Colonic mucosa (tissue), 4 donors: ENCODE results near the gene HNRNPAB. TPM values are rescaled to one million over a fixed set of nuclear protein-coding genes. Genes with fewer than 3 reads are reported as not detected.
A peak's percentile ranks its signal among the peaks of the same experiment; 100 is the strongest.

Source experiments
- DNase-seq: peaks from one replicate; pipeline ENCODE4 v3.0.0-alpha.2; 2020
- H3K27ac ChIP-seq: fragments of 200-600 bp; one replicate; pipeline ENCODE4 v1.8.0; 2021
- H3K27me3 ChIP-seq: fragments of 200-600 bp; one replicate; pipeline ENCODE4 v1.8.0; 2021
- H3K36me3 ChIP-seq: fragments of 200-600 bp; one replicate; pipeline ENCODE4 v1.8.0; 2021
- H3K4me1 ChIP-seq: fragments of 200-600 bp; one replicate; pipeline ENCODE4 v1.8.0; 2021; ENCODE audit warnings: mild to moderate bottlenecking
- H3K4me3 ChIP-seq: fragments of 200-600 bp; one replicate; pipeline ENCODE4 v1.8.0; 2021
- H3K9ac ChIP-seq, 2 donors: one replicate each; pipeline ENCODE4 v1.7.0; 2013; ENCODE audit warnings: control low read depth in 2 of 2, low read depth in 2 of 2, low read length in 2 of 2
- H3K9me3 ChIP-seq: fragments of 200-600 bp; one replicate; pipeline ENCODE4 v1.8.0; 2021
- CTCF ChIP-seq: fragments of 200-600 bp; IDR thresholded peaks from one replicate; pipeline ENCODE4 v1.8.0; 2022; ENCODE audit warnings: antibody characterized with exemption, mild to moderate bottlenecking
- intact Hi-C: fragments of 100-400 bp; cut with DNase I; formaldehyde crosslinking; loops from one replicate; pipeline ENCODE4 v1.14.1; 2022
- total RNA-seq, 2 donors: library from RNA; stranded (reverse); fragmentation: NEBNext Ultra II Directional in 1 of 2; extraction: Animal tissue kit (Norgen Biotek cat#: 25700) in 1 of 2; gene quantifications; one replicate each; pipeline ENCODE4 v1.2.1, GENCODE V29; 2021
- donor health status: healthy.
- donor health status: DM: no; HTN: no; CAD: no.
- donor health status: DM: no; HTN: no; CAD: no.

The HNRNPAB gene
- total RNA-seq, 2 donors from 2014 or later, result 286 to 385 TPM

GRCh38 chr5:178213003-178213461 is 8.7 kb downstream of the HNRNPAB start:
- H3K9me3 ChIP-seq, result no peaks in the 10 kb centered on the region
- H3K27ac ChIP-seq, result peak overlapping the region; percentile 90
- H3K36me3 ChIP-seq, result peaks cover 17% of the 10 kb centered on the region
- no peak for DNase-seq
- peak overlapping the region; percentile 19 to 80 for H3K9ac ChIP-seq
- intact Hi-C loops, result no loop called here
- peaks cover 34% of the 10 kb centered on the region for H3K4me1 ChIP-seq
- no peak overlapping the region for H3K4me3 ChIP-seq
- H3K27me3 ChIP-seq, result no peaks in the 10 kb centered on the region
- TF ChIP-seq CTCF, result no peak

GRCh38 chr5:178213748-178214151 is 9.4 kb downstream of the HNRNPAB start:
- no peak overlapping the region for H3K4me3 ChIP-seq
- peak; percentile 76 for DNase-seq
- H3K4me1 ChIP-seq, result peaks cover 34% of the 10 kb centered on the region
- peak overlapping the region in 1 of 2 donors; percentile 80 for H3K9ac ChIP-seq
- H3K9me3 ChIP-seq, result no peaks in the 10 kb centered on the region
- no peak for TF ChIP-seq CTCF
- peak overlapping the region; percentile 90 for H3K27ac ChIP-seq
- peaks cover 17% of the 10 kb centered on the region for H3K36me3 ChIP-seq
- intact Hi-C loops, result no loop called here
- H3K27me3 ChIP-seq, result no peaks in the 10 kb centered on the region

GRCh38 chr5:178214160-178214803 is 9.9 kb downstream of the HNRNPAB start:
- Histone ChIP-seq H3K9me3 (no peaks in the 10 kb centered on the region), H3K4me1 (peaks cover 29% of the 10 kb centered on the region), H3K27ac (peak overlapping the region; percentile 90), H3K4me3 (no peak overlapping the region), H3K27me3 (no peaks in the 10 kb centered on the region), H3K9ac (peak overlapping the region; percentile 47 to 80), H3K36me3 (peaks cover 17% of the 10 kb centered on the region)
- TF ChIP-seq CTCF, result no peak
- no peak for DNase-seq
- intact Hi-C loops, result no loop called here

- Histone ChIP-seq H3K9ac (peak overlapping the region; percentile 68 to 80), H3K36me3 (peaks cover 8% of the 10 kb centered on the region), H3K27ac (peak overlapping the region; percentile 90), H3K4me1 (peaks cover 29% of the 10 kb centered on the region), H3K4me3 (no peak overlapping the region), H3K9me3 (no peaks in the 10 kb centered on the region), H3K27me3 (no peaks in the 10 kb centered on the region)
- intact Hi-C loops, result no loop called here
- TF ChIP-seq CTCF, result no peak
- peak; percentile 75 for DNase-seq
Measured at GRCh38 chr5:178215280-178216002, 11.1 kb downstream of the HNRNPAB start.

- Histone ChIP-seq H3K36me3 (peaks cover 3% of the 10 kb centered on the region), H3K4me3 (no peak overlapping the region), H3K27me3 (no peaks in the 10 kb centered on the region), H3K9me3 (no peaks in the 10 kb centered on the region), H3K9ac (peak overlapping the region in 1 of 2 donors; percentile 80), H3K4me1 (peaks cover 29% of the 10 kb centered on the region), H3K27ac (peak overlapping the region; percentile 90)
- intact Hi-C loops, result no loop called here
- TF ChIP-seq CTCF, result no peak
- no peak for DNase-seq
Measured at GRCh38 chr5:178216088-178216534, 11.8 kb downstream of the HNRNPAB start.
